ENCODE measurements around the gene HMBS. TPM values are rescaled to one million over a fixed set of nuclear protein-coding genes. Genes with fewer than 3 reads are reported as not detected.

HMBS gene
- polyA plus RNA-seq, 1 donor (not counting 4 experiments of a cell fraction or from before 2014, with no cell fraction given) = 48.7 TPM

DNA sequence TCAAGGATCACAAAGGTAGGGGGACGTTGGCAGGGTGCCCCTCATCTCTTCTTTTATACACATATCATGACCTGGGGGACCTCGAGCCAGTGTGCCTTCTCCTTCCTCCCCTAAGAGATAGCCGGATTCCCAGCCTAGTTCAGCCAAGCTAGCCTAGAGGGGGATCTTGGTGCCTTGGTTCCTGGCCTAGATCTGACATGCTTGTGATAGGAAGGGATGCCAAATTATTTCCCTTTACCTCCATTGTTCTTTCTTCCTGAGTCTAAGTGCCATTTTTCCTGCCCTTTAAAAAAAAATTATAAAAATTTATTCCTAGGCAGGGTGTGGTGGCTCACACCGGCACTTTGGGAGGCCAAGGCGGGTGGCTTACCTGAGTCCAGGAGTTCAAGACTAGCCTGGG, 29.7 kb downstream of the HMBS start:
- H3K9me3 ChIP-seq (ENCODE audit: control insufficient read depth, low read depth, low read length) = no peaks in the 10 kb centered on the region
- dilution Hi-C loops (cut with MboI; ENCODE audit: extremely low pct_ligation_motif_present, low sequenced_read_pairs) = no loop called here
- H3K4me3 ChIP-seq (ENCODE audit: control insufficient read depth in 2 of 3, extremely low read depth in 1 of 3, insufficient read depth in 2 of 3, low read depth in 1 of 3, low read length in 3 of 3) = no peak overlapping the region
- FAIRE-seq (no peak), DNase-seq (ENCODE audit: low read depth, low spot score) (no peak)
- no peak overlapping the region for H2AFZ ChIP-seq (ENCODE audit: control insufficient read depth, low read length)
- no peaks in the 10 kb centered on the region for H3K79me2 ChIP-seq (ENCODE audit: control insufficient read depth, insufficient read depth, low read length)
- no peak overlapping the region for H3K4me2 ChIP-seq (ENCODE audit: control insufficient read depth, extremely low read depth, insufficient read depth, low read depth, low read length)
- no peaks in the 10 kb centered on the region for H3K9me1 ChIP-seq (ENCODE audit: control insufficient read depth, extremely low read depth, insufficient read depth, low read length)
- H3K27me3 ChIP-seq (ENCODE audit: control insufficient read depth, extremely low read depth, insufficient read depth, low read length) = no peaks in the 10 kb centered on the region
- no peaks in the 10 kb centered on the region for H4K20me1 ChIP-seq (ENCODE audit: control insufficient read depth, extremely low read depth, insufficient read depth, low read length)
- H3K4me1 ChIP-seq (ENCODE audit: control insufficient read depth, extremely low read depth, insufficient read depth, low read length) = peaks cover 4% of the 10 kb centered on the region
- no peak overlapping the region for H3K27ac ChIP-seq (ENCODE audit: control insufficient read depth, insufficient read depth, low read length)
- H3K9ac ChIP-seq (ENCODE audit: control insufficient read depth, extremely low read depth, insufficient read depth, low read length) = no peak overlapping the region
- TF ChIP-seq, protein P1, sequence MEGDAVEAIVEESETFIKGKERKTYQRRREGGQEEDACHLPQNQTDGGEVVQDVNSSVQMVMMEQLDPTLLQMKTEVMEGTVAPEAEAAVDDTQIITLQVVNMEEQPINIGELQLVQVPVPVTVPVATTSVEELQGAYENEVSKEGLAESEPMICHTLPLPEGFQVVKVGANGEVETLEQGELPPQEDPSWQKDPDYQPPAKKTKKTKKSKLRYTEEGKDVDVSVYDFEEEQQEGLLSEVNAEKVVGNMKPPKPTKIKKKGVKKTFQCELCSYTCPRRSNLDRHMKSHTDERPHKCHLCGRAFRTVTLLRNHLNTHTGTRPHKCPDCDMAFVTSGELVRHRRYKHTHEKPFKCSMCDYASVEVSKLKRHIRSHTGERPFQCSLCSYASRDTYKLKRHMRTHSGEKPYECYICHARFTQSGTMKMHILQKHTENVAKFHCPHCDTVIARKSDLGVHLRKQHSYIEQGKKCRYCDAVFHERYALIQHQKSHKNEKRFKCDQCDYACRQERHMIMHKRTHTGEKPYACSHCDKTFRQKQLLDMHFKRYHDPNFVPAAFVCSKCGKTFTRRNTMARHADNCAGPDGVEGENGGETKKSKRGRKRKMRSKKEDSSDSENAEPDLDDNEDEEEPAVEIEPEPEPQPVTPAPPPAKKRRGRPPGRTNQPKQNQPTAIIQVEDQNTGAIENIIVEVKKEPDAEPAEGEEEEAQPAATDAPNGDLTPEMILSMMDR (optimal IDR thresholded peaks at IDR 0.05 in 1 of 3, IDR thresholded peaks at IDR 0.05 in 1 of 3, conservative IDR thresholded peaks at IDR 0.05 in 1 of 3; ENCODE audit: extremely low read depth in 1 of 3, insufficient read depth in 2 of 3, low read length in 3 of 3) = no peak
- no peak for TF ChIP-seq EZH2 (IDR thresholded peaks at IDR 0.05; ENCODE audit: low read length)
- H3K36me3 ChIP-seq (ENCODE audit: control insufficient read depth in 2 of 2, extremely low read depth in 1 of 2, insufficient read depth in 2 of 2, low read length in 2 of 2) = peaks cover 7 to 19% of the 10 kb centered on the region in 2 experiments

DNA sequence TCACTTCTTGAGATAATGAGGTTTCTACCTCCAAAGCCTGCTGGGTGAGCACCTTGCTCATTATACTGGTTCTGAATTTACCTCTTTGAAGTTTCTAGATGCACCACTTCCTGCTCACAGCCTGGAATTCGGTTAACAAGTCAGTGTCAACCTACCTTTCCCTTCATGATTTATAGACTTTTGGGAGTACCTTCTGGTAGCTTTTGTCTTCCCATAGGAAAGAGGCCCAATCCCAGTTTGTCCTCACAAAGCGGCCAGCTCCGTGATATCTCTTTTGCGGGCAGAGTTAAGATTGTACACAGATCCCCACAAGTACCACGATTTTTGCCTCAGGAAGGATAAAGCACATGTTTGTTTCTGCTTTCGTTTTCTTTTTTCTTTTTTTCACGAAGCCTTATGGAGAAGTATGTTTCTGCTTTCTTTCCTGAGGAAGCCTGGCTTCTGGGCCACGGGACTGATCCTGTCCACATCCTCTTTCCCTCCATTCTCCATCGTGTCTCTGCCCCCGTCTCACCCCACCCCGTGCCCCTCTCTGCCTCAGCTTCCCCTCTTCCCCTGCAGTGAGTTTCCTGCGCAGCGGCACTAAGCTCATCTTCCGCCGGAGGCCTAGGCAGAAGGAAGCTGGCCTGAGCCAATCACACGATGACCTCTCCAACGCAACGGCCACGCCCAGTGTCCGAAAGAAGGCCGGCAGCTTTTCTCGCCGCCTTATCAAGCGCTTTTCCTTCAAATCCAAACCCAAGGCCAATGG, 31.0 kb downstream of the HMBS start:
- no peak overlapping the region for H2AFZ ChIP-seq (ENCODE audit: control insufficient read depth, low read length)
- no peak for DNase-seq (ENCODE audit: low read depth, low spot score)
- no peaks in the 10 kb centered on the region for H3K27me3 ChIP-seq (ENCODE audit: control insufficient read depth, extremely low read depth, insufficient read depth, low read length)
- peaks cover 7 to 19% of the 10 kb centered on the region in 2 experiments for H3K36me3 ChIP-seq (ENCODE audit: control insufficient read depth in 2 of 2, extremely low read depth in 1 of 2, insufficient read depth in 2 of 2, low read length in 2 of 2)
- H3K9me3 ChIP-seq (ENCODE audit: control insufficient read depth, low read depth, low read length) = no peaks in the 10 kb centered on the region
- peaks cover 8% of the 10 kb centered on the region for H3K4me1 ChIP-seq (ENCODE audit: control insufficient read depth, extremely low read depth, insufficient read depth, low read length)
- H3K27ac ChIP-seq (ENCODE audit: control insufficient read depth, insufficient read depth, low read length) = no peak overlapping the region
- dilution Hi-C loops (cut with MboI; ENCODE audit: extremely low pct_ligation_motif_present, low sequenced_read_pairs) = no loop called here
- H4K20me1 ChIP-seq (ENCODE audit: control insufficient read depth, extremely low read depth, insufficient read depth, low read length) = no peaks in the 10 kb centered on the region
- H3K9ac ChIP-seq (ENCODE audit: control insufficient read depth, extremely low read depth, insufficient read depth, low read length) = no peak overlapping the region
- H3K4me3 ChIP-seq (ENCODE audit: control insufficient read depth in 2 of 3, extremely low read depth in 1 of 3, insufficient read depth in 2 of 3, low read depth in 1 of 3, low read length in 3 of 3) = no peak overlapping the region
- no peaks in the 10 kb centered on the region for H3K9me1 ChIP-seq (ENCODE audit: control insufficient read depth, extremely low read depth, insufficient read depth, low read length)
- no peak overlapping the region for H3K4me2 ChIP-seq (ENCODE audit: control insufficient read depth, extremely low read depth, insufficient read depth, low read depth, low read length)
- FAIRE-seq = no peak
- no peak for TF ChIP-seq EZH2 (IDR thresholded peaks at IDR 0.05; ENCODE audit: low read length)
- TF ChIP-seq, protein P1 (optimal IDR thresholded peaks at IDR 0.05 in 1 of 3, IDR thresholded peaks at IDR 0.05 in 1 of 3, conservative IDR thresholded peaks at IDR 0.05 in 1 of 3; ENCODE audit: extremely low read depth in 1 of 3, insufficient read depth in 2 of 3, low read length in 3 of 3) = no peak
- H3K79me2 ChIP-seq (ENCODE audit: control insufficient read depth, insufficient read depth, low read length) = no peaks in the 10 kb centered on the region

Data from keratinocyte (primary cell).